GM23338 (cell line): ENCODE data around the gene RAD52. TPM values are rescaled to one million over a fixed set of nuclear protein-coding genes. Genes with fewer than 3 reads are reported as not detected.

ENCODE experiments used
- ATAC-seq: fragments of 200-7000 bp; cut with Tn5 transposase; 3 replicates; pipeline ENCODE4 v1.9.1; 2020
- DNase-seq: peaks from one replicate; pipeline ENCODE4 v3.0.0-alpha.2; 2015; ENCODE audit warnings: low spot score
- H2AFZ ChIP-seq: fragments of 200-600 bp; sonication (generic); 2 replicates; pipeline ENCODE4 v1.8.0; 2016; ENCODE audit warnings: antibody characterized with exemption, mild to moderate bottlenecking, moderate library complexity
- H3F3A ChIP-seq: fragments of 200-600 bp; sonication (generic); replicated peaks from 2 replicates; pipeline ENCODE4 v1.8.0; 2017; ENCODE audit warnings: antibody characterized with exemption, mixed run types, low read depth
- H3K27ac ChIP-seq: fragments of 200-600 bp; sonication (generic); 2 replicates; pipeline ENCODE4 v1.6.1; 2016; ENCODE audit warnings: low read depth
- H3K27me3 ChIP-seq: fragments of 200-600 bp; sonication (generic); 2 replicates; pipeline ENCODE4 v1.8.0; 2016; ENCODE audit warnings: mild to moderate bottlenecking, mixed run types, moderate library complexity; ENCODE audit not compliant: insufficient read depth
- H3K36me3 ChIP-seq: fragments of 200-600 bp; sonication (generic); 2 replicates; pipeline ENCODE4 v1.8.0; 2016; ENCODE audit warnings: mild to moderate bottlenecking; ENCODE audit not compliant: insufficient read depth
- H3K4me1 ChIP-seq: fragments of 200-600 bp; sonication (generic); 2 replicates; pipeline ENCODE4 v1.8.0; 2016; ENCODE audit warnings: mild to moderate bottlenecking, moderate library complexity; ENCODE audit not compliant: insufficient read depth
- H3K4me2 ChIP-seq: fragments of 200-600 bp; sonication (generic); 2 replicates; pipeline ENCODE4 v1.7.1; 2017; ENCODE audit warnings: mixed run types
- H3K4me3 ChIP-seq: fragments of 200-600 bp; sonication (generic); 2 replicates; pipeline ENCODE4 v1.6.1; 2016; ENCODE audit warnings: mixed run types
- H3K79me2 ChIP-seq: fragments of 200-600 bp; sonication (generic); replicated peaks from 2 replicates; pipeline ENCODE4 v1.8.0; 2017; ENCODE audit warnings: mild to moderate bottlenecking; ENCODE audit not compliant: insufficient read depth
- H3K9me2 ChIP-seq: fragments of 200-600 bp; sonication (generic); 2 replicates; pipeline ENCODE4 v1.8.0; 2017; ENCODE audit not compliant: insufficient read depth
- H4K20me1 ChIP-seq: fragments of 200-600 bp; sonication (generic); replicated peaks from 2 replicates; pipeline ENCODE4 v1.8.0; 2017; ENCODE audit warnings: mild to moderate bottlenecking; ENCODE audit not compliant: insufficient read depth
- H3K27ac Mint-ChIP-seq: 2 replicates; pipeline ENCODE4 v1.8.0; 2020; ENCODE audit warnings: inconsistent platforms, mild to moderate bottlenecking, moderate library complexity, mixed read lengths
- H3K27me3 Mint-ChIP-seq: 3 replicates; pipeline ENCODE4 v1.8.0; 2022; ENCODE audit warnings: low read depth, mild to moderate bottlenecking, moderate library complexity, mixed read lengths, inconsistent platforms; ENCODE audit not compliant: insufficient read depth, poor library complexity
- H3K36me3 Mint-ChIP-seq: 3 replicates; pipeline ENCODE4 v1.8.0; 2021; ENCODE audit warnings: low read depth, mild to moderate bottlenecking, inconsistent platforms, moderate library complexity, mixed read lengths
- H3K4me1 Mint-ChIP-seq: 3 replicates; pipeline ENCODE4 v1.8.0; 2020; ENCODE audit warnings: mild to moderate bottlenecking, inconsistent platforms, mixed read lengths
- H3K4me3 Mint-ChIP-seq: 3 replicates; pipeline ENCODE4 v1.8.0; 2021; ENCODE audit warnings: moderate library complexity, mild to moderate bottlenecking, inconsistent platforms, mixed read lengths
- H3K9me3 Mint-ChIP-seq: 3 replicates; pipeline ENCODE4 v1.8.0; 2020; ENCODE audit warnings: moderate library complexity, mild to moderate bottlenecking, inconsistent platforms, mixed read lengths
- CTCF ChIP-seq, 2 experiments: fragments of 200-600 bp in 1 of 2; sonication (generic) in 1 of 2; conservative IDR thresholded peaks; 2 replicates each; pipeline versions ENCODE4 v1.5.1 to v1.6.1; 2016 to 2017; ENCODE audit warnings: antibody characterized with exemption in 2 of 2, low read depth in 2 of 2, mild to moderate bottlenecking in 2 of 2, moderate library complexity in 1 of 2
- ETS1 ChIP-seq: IDR thresholded peaks from 2 replicates; pipeline ENCODE4 v1.6.1; 2016; ENCODE audit warnings: antibody characterized with exemption
- EZH2 ChIP-seq: fragments of 200-600 bp; sonication (generic); IDR thresholded peaks from one replicate; pipeline ENCODE4 v1.8.0; 2017; ENCODE audit warnings: antibody characterized with exemption, mild to moderate bottlenecking, low read depth; ENCODE audit not compliant: unreplicated experiment
- JUNB ChIP-seq: IDR thresholded peaks from one replicate; pipeline ENCODE4 v1.6.1; 2016; ENCODE audit warnings: antibody characterized with exemption; ENCODE audit not compliant: unreplicated experiment
- NANOG ChIP-seq: IDR thresholded peaks from 2 replicates; pipeline ENCODE4 v1.6.1; 2016; ENCODE audit warnings: antibody characterized with exemption, borderline replicate concordance
- POLR2AphosphoS5 ChIP-seq: IDR thresholded peaks from 2 replicates; pipeline ENCODE4 v1.6.1; 2016; ENCODE audit warnings: antibody characterized with exemption, low read depth
- STAT1 ChIP-seq: IDR thresholded peaks from one replicate; pipeline ENCODE4 v1.6.1; 2016; ENCODE audit warnings: antibody characterized with exemption; ENCODE audit not compliant: unreplicated experiment
- ZNF114 ChIP-seq: fragments of 250-450 bp; sonication (Bioruptor Pico); IDR thresholded peaks from 2 replicates; pipeline ENCODE4 v1.5.0; 2020; ENCODE audit warnings: mild to moderate bottlenecking, moderate library complexity
- ZNF331 ChIP-seq: fragments of 250-450 bp; sonication (Bioruptor Pico); IDR thresholded peaks from 2 replicates; pipeline ENCODE4 v1.5.0; 2020; ENCODE audit warnings: low read depth, mild to moderate bottlenecking, moderate library complexity
- polyA plus RNA-seq: library from polyadenylated mRNA; unstranded; fragments of >200 nt; fragmentation: Nextera tagmentation; extraction: Ambion mirVana; gene quantifications from 2 replicates; pipeline ENCODE4 v1.2.1, GENCODE V29; 2016
- total RNA-seq: library from RNA; depleted of rRNA; stranded (reverse); fragments of >200 nt; shearing (Covaris generic); gene quantifications from 2 replicates; pipeline ENCODE4 v1.2.3, GENCODE V29; 2014

Gene RAD52
- total and polyA plus RNA-seq, 2 experiments from 2014 or later: 10.9 to 21.3 TPM

- peaks cover 15% of the 10 kb centered on the region; the same call in 2 of the 3 replicates for H3K36me3 Mint-ChIP-seq
- H3K9me3 Mint-ChIP-seq: no peaks in the 10 kb centered on the region
- Histone ChIP-seq H3K4me2 (no peak overlapping the region), H3K27me3 (no peaks in the 10 kb centered on the region), H3K79me2 (no peaks in the 10 kb centered on the region), H2AFZ (no peak overlapping the region), H3K4me3 (no peak overlapping the region), H3K27ac (peak overlapping the region; percentile 28; the same call in 1 of the 2 replicates), H3F3A (no peaks in the 10 kb centered on the region), H3K4me1 (no peaks in the 10 kb centered on the region), H4K20me1 (peaks cover 3% of the 10 kb centered on the region; the same call in 1 of the 2 replicates), H3K36me3 (no peaks in the 10 kb centered on the region), H3K9me2 (no peaks in the 10 kb centered on the region)
- TF ChIP-seq JUNB (no peak), ZNF331 (no peak), STAT1 (no peak), EZH2 (no peak), ETS1 (no peak)
- H3K4me1 Mint-ChIP-seq: no peaks in the 10 kb centered on the region
- H3K4me3 Mint-ChIP-seq: no peak overlapping the region
- no peaks in the 10 kb centered on the region for H3K27me3 Mint-ChIP-seq
- H3K27ac Mint-ChIP-seq: no peak overlapping the region
- ATAC-seq (no peak), DNase-seq (no peak)
Measured at GRCh38 chr12:870378-870777, 79.1 kb downstream of the RAD52 start.

GRCh38 chr12:868722-869121 is 80.8 kb downstream of the RAD52 start:
- no peak overlapping the region for H3K27ac ChIP-seq
- no peaks in the 10 kb centered on the region for H3K27me3 ChIP-seq
- Mint-ChIP-seq H3K36me3 (peaks cover 24% of the 10 kb centered on the region), H3K4me1 (no peaks in the 10 kb centered on the region), H3K9me3 (no peaks in the 10 kb centered on the region; the same call in 2 of the 3 replicates), H3K4me3 (no peak overlapping the region), H3K27ac (peak overlapping the region; percentile 11; the same call in 1 of the 2 replicates), H3K27me3 (no peaks in the 10 kb centered on the region)
- H3K9me2 ChIP-seq: no peaks in the 10 kb centered on the region
- H3F3A ChIP-seq: no peaks in the 10 kb centered on the region
- H3K4me1 ChIP-seq: no peaks in the 10 kb centered on the region
- H3K4me2 ChIP-seq: no peak overlapping the region
- peak; percentile 42 to 50; a peak in 3 of 4 replicates for TF ChIP-seq CTCF (conservative IDR thresholded peaks at IDR 0.05; ENCODE audit: low read depth in 2 of 2)
- TF ChIP-seq POLR2AphosphoS5: no peak
- TF ChIP-seq ZNF114 (CRISPR knock-in tag): no peak
- H3K79me2 ChIP-seq: no peaks in the 10 kb centered on the region
- H3K36me3 ChIP-seq: peaks cover 6% of the 10 kb centered on the region; the same call in 1 of the 2 replicates
- no peak overlapping the region for H3K4me3 ChIP-seq
- ATAC-seq (peak; percentile 67), DNase-seq (peak; percentile 44)
- peaks cover 3% of the 10 kb centered on the region; the same call in 1 of the 2 replicates for H4K20me1 ChIP-seq
- H2AFZ ChIP-seq: no peak overlapping the region

GRCh38 chr12:867905-868304 is 81.6 kb downstream of the RAD52 start:
- Histone ChIP-seq H3K4me2 (no peak overlapping the region), H3K79me2 (no peaks in the 10 kb centered on the region), H3K4me3 (no peak overlapping the region), H3F3A (no peaks in the 10 kb centered on the region), H3K9me2 (no peaks in the 10 kb centered on the region), H3K36me3 (peaks cover 6% of the 10 kb centered on the region; the same call in 1 of the 2 replicates), H3K4me1 (no peaks in the 10 kb centered on the region), H2AFZ (no peak overlapping the region), H4K20me1 (peaks cover 3% of the 10 kb centered on the region; the same call in 1 of the 2 replicates), H3K27ac (no peak overlapping the region), H3K27me3 (no peaks in the 10 kb centered on the region)
- Mint-ChIP-seq H3K36me3 (peaks cover 26% of the 10 kb centered on the region), H3K4me3 (no peak overlapping the region), H3K27ac (no peak overlapping the region), H3K9me3 (no peaks in the 10 kb centered on the region; the same call in 2 of the 3 replicates), H3K27me3 (no peaks in the 10 kb centered on the region), H3K4me1 (no peaks in the 10 kb centered on the region)
- ATAC-seq (no peak), DNase-seq (peak; percentile 2)
- TF ChIP-seq POLR2AphosphoS5 (no peak), ZNF331 (no peak), NANOG (no peak), CTCF (conservative IDR thresholded peaks at IDR 0.05; ENCODE audit: low read depth in 2 of 2) (0 out of 4 replicates have a peak, but pooled peaks of 1 of the 2 experiments have one; percentile 5)
